GM18520 (cell line): ENCODE data around the gene PPHLN1.
A peak's percentile ranks its signal among the peaks of the same experiment; 100 is the strongest.
"Not testable (repeated sequence)": the region's sequence is repeated elsewhere in the genome, so short reads cannot be mapped to it uniquely, and the experiment has no call there.

Experiments used
- ATAC-seq: cut with Tn5 transposase; IDR thresholded peaks from one replicate; pipeline ENCODE4 v1.9.1; 2021; ENCODE audit not compliant: unreplicated experiment

The PPHLN1 gene

DNA sequence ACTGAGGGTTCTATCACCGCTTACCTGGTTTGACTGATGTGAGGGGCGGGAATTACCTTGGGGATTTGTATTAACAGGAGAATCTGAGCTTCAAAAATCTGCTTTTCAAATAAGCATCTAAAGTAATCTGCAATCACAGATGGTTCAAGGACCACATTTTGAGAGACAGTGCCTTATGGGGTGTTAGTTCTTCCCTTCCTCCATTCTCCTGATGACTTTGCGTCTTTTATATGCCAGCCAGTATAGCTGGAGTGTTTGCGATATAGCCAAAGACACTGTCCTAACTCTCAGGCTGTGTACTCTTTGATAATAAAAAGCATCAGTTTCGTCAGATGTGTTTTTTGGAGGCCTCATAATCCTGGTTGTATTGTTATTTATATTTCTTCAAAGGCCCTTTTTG, 39.5 kb downstream of the PPHLN1 start:
- ATAC-seq: no peak

DNA sequence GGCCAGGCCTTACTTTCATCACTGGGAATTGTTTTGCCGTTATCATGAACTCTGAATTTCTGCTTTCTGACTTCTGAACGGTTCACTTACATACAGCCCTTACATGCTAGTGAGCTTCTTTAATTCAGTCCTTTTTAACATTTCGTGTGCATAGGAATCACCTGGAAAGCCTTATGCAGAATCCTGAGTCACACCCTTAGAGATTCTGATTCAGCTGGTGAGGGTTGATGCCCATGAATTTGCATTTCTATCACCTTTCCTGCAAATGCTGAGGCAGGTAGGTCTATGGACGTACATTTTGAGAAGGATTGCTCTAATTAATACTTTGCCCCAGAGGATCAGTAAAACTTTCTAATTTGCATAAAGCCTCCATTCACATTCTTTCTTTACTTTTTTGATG, 44.0 kb downstream of the PPHLN1 start:
- ATAC-seq: no peak

DNA sequence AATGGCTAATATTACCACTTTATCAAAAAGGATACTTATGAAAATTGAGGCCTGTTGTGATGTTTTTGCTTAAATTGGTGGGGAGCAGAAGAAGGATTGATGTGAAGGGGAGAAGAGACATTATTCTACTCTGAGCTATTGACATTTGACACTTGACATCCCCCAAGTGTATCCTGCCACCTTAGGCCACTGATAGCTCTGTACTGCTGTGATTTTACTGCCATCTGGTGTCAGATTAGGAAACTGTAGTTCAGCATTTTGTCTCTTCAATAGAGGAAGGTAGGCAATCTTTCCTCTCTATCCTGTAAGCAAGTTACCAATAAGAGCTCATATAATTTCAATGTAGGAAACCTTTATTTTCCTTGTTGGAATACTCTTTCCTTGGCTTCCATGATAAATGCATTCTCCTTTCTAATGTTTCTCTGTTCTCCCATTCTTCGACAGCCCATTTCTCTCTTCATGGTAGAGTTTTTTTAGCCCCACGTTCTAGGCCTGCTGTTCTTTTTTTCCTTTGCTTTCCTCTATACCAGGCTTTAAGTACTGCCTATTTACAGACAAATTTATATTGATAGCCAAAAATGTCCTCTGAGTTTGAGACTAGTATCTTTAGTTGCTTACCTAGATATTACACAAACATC, 46.3 kb downstream of the PPHLN1 start:
- peak; percentile 86 for ATAC-seq

DNA sequence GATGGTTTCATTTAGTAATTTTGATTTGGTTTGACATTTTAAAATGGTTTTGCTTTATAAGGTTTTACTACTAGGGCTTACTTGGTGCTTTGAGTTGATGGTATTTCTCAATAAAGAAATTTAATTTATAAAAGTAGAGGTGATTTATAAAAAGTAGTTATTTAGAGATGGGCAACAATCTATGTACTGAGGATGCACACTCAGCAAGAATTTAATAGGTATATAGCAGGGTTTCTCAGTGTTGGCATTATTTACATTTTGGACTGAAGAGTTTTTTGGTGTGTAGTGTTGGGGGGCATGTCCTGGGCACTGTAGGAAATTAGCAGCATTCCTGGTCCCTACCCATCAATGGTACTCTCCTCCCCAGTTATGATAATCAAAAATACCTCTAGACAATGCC, 47.7 kb downstream of the PPHLN1 start:
- ATAC-seq: no peak

DNA sequence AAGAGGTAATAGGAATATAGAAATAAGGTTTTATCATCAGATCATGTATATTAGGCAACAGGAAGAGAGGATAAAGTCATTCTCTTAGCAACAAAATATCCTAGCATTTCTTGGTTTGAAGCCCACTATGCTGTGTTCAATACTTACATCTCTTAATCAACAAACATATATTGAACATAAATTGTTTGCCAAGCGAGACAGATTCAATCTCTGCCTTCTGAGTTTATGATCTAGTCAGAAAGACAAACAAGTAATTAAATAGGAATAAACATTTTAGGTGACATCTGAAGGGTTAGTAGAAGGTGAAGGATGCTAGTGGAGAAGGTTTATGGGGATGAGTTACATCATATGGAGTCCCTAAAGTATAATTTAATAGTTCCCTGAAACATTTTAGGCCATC, 54.8 kb downstream of the PPHLN1 start:
- no peak for ATAC-seq

DNA sequence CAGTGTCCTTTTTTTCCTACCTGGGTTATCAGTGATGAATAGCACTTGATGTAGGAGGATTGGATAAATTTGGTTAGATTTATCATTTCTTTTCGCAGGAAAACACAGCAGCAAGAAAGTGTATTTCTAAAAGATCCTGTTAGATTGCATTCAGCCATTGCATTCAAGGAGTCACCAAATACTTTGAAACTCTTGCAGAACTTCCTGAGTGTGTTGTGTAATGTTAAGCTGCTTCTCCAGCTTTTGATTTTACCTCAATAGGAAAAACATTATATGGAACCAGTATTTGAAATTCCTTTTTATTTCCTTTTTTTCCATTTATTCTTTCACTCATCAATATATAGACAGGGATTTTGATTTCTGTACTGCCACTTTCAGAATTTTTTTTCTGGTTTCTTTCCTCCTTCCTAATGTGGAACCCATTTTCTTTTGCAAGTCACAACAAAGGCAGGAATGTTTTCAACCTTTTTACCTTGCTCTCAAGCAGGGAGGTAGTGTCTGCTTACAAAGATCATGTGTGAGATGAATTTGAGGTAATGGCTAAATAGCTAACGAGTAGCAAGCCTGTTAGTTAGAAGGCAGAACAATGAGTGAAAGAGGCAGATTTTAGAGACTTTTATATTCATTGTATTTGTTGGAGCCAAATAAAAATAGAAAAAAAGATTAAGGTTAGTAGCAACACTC, 56.2 kb downstream of the PPHLN1 start:
- no peak for ATAC-seq

DNA sequence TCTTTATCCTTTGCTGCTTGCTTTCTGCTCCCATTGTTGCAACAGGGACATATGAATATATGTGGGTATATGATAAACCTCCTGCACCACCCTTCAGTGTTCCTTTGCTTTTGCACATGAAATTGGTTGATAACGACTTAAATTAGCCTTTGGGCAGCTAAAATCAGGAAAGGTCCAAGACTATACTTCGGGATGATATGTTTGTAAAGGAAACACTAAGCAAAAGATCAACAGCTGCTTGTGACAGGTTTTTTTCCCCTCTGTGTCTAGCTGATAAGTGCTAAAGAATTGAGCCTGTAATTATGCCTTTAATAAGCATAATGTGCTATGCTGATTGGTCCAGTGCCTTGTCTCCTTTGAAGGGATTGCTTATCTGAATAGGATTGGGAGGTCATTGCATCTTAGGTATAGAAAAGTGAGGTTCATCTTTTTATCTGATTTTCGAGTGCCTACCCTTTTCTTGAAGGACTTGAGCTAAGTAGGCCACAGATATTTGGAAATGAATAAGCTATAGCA, 59.4 kb downstream of the PPHLN1 start:
- no peak for ATAC-seq

DNA sequence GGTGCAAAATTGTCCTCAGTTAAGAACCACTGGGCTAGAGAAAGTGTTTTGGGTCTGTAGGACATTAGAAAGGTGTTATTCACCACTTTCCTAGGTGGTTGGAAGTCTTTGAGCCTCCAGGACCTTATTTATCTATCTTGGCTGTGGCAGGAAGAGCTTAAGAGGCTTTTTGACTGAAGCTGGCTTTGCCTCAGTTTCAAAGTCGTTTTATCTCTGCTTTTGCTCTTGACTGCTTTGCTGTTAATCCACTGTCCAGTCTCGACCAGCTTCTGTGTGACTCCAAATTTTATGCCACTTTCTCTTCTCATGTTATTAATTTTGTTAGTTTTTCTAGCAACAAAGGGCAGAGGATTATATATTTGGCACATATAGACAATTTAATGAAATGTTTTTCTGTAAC, 60.3 kb downstream of the PPHLN1 start:
- no peak for ATAC-seq

DNA sequence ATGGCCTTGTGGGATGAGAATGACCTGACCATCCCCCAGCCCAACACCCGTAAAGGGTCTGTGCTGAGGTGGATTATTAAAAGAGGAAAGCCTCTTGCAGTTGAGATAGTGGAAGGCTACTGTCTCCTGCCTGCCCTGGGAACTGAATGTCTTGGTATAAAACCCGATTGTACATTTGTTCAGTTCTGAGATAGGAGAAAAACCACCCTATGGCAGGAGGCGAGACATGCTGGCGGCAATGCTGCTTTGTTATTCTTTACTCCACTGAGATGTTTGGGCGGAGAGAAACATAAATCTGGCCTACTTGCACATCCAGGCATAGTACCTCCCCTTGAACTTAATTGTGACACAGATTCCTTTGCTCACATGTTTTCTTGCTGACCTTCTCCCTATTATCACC, 62.1 kb downstream of the PPHLN1 start:
- not testable (repeated sequence) for ATAC-seq

DNA sequence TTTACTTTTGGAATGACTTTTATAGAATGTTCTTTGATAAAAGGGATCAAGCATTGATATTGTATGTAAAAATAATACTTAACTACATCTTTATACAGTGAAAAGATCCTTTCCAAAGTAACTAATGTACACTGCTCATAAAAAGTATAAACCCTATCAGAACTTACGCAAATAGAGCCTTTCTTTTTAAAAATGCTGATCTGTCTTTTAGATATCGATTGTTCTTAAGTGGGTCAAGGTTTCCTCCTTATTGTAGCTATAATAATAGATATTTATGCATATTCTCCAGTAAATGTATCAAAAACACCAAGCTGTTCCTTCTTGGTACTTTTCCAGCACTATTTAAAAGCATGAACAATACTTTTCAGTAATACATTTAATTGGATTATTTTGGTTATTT, 68.5 kb downstream of the PPHLN1 start:
- no peak for ATAC-seq

DNA sequence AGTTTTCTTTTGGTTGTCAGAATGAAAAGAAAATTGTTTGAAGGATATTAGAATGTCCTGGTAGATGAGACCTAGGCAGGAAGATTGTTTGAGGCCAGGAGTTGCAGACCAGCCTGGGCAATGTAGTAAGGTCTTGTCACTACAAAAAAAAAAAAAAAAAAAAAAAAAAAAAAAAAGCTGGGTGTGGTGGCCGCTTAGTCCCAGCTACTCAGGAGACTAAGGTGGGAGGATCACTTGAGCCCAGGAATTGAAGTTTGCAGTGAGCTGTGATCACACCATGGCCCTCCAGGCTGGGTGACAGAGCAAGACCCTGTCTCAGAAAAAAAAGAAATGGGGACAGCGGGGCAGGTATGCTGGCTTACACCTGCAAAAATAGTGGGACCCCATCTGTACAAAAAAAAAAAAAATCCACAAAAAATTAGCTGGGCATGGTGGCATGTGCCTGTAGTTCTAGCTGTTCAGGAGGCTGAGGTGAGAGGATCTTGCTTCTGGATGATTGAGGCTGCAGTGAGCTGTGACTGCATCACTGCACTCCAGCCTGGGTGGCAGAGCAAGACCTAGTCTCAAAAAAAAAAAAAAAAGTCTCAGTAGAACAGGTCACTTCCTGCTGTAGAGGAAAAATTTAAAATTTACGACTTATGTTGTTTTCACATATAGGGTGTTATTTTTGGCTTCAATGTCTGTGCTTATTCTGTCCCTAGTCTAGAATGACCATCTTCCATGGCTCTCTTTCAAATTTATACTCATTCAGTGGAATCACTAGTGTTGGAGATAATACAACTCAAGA, 70.7 kb downstream of the PPHLN1 start:
- no peak for ATAC-seq

DNA sequence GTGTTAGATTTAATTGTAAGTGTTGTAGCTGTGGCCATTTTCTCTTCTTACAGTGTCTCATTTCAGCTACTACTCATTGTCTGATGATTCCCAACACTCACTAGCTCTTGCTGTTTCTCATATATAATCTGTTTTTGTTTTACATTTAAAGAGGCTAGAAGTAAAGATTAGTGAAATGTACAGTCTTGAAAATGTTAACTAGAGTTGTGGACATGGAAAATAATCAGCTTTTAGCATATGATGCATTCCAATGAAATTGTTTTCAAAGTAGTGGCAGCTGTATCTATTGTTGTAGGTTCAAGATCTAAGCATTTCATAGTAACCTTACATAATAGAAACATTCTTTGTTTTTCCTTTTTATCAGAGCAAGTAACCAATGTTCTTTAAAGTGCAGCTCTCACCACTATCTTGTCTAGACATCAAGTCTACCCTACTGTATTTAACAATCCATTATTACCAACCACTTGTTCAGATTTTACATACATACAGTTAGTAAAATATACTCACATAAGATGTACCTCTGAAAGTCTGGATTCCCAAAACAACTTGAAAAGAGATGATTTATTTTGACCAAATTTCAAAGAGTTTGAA, 76.9 kb downstream of the PPHLN1 start:
- ATAC-seq: no peak

DNA sequence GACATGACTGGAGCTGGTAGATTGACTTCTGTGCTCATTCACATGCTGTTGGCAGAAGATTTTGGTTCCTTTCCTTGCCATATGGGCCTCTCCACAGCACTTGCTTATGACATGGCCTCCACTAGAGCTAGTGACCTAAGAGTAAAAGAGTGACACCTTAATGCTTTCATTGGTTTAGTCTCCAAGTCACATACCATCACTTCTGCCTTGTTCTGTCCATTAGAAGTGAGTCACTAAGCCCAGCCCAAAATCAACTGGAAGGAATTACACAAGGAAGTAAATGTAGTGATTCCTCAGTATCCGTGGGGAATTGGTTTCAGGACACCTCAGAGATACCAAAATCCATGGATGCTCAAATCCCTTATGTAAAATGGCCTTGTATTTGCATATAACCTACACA, 81.3 kb downstream of the PPHLN1 start:
- no peak for ATAC-seq

DNA sequence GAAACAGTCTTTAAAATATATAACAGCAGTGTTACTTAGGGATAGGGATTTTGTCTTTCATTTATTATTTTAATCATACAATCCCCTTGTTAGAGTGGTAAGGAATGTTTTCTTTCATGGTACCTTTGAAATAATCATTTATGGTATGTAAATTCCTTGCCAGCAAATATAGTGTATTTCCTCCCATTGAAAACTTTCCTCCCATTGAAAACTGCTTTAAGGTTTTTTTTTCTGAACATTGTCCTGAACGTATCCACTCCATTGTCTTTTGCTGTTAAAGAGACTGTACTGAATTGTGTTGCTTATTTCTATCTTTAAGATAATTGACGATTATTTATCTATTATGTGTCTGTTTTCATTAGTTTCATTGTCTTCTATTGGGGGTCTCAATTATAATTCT, 83.5 kb downstream of the PPHLN1 start:
- no peak for ATAC-seq

DNA sequence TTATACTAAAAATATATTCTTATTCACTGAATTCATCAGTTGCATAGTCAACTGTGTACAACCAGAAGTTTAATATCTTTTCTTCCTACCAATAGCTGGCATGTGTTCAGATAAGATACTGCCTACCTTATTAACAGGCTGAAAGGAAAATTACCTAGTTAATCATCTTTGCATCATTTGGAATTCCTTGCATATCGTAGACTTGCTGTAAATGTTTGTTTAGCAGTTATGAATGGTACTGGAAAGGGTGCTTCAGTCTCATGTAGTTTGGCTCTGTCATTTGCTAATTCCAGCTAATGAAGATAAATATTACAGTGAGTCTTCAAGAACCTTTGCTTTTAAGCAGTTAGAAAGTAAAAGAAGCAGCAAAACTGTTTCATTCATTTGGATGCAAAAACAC, 84.4 kb downstream of the PPHLN1 start:
- ATAC-seq: no peak

DNA sequence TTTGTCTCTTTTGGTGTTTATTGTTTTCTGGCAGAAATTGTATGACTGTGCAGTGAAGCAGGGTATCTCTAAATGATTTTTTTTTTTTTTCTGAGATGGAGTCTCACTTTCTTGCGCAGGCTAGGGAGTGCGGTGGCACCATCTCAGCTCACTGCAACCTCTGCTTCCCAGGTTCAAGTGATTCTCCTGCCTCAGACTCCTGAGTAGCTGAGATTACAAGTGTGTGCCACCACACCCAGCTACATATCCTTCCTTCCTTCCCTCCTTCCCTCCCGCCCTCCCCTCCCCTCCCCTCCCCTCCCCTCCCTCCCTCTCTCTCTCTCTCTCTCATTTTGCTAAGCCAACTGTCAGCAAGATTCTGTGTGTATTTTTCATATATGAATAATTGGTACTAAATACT, 94.4 kb downstream of the PPHLN1 start:
- ATAC-seq: no peak

DNA sequence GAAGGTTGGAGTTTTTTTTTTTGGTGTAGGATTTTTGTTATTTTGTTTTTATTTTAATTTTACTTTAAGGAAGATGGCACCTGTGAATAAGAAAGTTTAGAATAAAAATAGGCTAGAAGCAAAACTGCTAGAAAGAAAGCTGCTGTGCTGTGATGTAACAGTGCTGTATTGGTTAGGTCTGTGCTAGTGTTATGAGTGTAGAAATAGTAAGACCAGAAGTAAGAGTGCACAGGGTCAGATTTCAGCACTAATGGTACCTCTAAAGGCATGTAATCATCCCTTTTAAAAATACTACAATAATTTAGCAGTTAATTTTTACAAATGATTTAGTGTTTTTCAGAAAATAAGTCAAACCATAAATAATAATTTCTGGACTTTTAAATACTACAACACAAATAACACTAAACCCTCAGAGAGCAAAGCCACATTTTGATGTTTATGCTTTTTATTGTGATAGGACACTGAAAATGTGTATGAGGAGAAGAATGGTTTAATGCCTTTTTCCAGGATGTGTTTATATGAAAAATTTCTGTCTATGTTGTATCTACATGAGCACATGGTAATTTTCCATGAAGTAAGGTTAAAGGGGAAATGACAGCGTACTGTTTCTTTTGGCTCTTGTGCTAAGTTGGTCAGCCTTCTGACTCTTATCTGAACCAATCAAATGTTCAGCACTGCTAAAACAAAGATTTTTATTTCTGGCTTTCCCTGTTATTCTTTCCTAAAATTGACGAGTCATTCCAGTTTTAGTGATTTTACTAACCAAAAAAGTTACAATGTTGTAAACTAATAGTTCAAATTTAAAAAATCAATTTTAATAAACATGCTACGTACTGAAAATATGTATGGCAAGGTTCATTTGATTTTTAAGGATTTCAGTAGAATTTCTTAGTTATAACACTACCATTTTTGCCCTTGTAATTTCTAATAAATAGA, 96.1 kb downstream of the PPHLN1 start:
- peak; percentile 90 for ATAC-seq

DNA sequence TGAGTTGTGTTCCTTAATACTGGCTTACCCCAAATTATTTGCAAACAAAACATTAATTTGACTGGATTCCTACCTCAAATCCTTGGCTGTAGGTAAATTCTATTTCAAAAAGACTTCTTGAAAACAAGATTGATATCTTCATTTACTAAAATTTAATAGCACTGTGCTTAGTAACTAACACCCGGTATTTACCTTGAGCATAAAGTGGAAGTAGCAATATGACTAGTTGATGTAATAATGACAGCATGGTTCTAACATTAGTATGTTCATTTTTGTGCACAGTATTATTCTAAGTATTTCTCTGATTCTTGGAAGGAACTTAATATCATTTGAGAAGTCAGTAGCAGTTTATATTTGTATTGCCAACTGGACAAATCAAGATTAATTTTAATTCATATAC, 96.8 kb downstream of the PPHLN1 start:
- no peak for ATAC-seq

DNA sequence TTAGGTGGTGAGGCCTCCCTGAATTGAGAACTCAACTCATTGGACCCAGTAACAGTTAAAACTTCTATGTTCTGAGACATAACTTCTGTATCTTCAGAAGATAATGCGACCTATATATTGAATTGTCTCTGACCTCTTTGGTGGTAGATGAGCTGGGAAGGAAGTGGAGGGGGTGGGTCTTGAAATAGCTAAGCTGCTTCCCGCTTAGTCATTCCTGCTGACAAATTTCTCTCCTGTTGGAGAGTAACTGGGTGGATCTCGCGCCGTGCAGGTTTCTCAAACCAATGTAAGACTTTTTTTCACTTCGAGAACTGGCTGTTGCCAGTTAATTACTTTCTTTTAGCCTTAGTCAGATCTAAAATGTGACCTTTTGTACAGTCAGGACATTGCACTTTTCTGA, 100.8 kb downstream of the PPHLN1 start:
- no peak for ATAC-seq

DNA sequence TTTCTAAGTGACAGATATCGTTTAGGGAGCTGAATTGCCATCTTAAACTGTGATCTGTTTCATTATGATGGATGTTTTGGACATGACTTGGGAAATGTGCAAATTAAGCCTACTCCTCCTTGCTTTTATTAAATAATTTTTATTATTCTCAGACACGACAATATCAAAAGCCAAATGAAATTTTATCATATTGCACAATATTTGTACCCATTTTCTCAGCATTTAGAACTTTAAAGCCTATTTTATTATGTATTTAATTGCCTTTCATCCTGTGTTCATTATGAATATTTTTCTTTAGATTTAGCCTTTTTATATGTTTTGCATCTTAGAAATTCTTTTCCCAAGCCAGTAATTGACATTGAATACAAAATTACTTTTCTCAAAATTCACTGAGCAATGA, 102.9 kb downstream of the PPHLN1 start:
- no peak for ATAC-seq
